Gastroesophageal sphincter (tissue), 4 donors: ENCODE data around the gene RBM19. TPM values are rescaled to one million over a fixed set of nuclear protein-coding genes. Genes with fewer than 3 reads are reported as not detected.

Source experiments
- ATAC-seq: fragments of 150-250 bp; one replicate; pipeline ENCODE4 v1.9.1; 2016; ENCODE audit warnings: mild to moderate bottlenecking, moderate library complexity
- H3K27ac ChIP-seq, 4 donors: fragments of 200-600 bp; sonication (generic) in 3 of 4; 1 replicate in 3 of 4; 2 replicates in 1 of 4; pipeline ENCODE4 v1.5.1; 2016 to 2019
- H3K27me3 ChIP-seq: fragments of 200-600 bp; sonication (generic); one replicate; pipeline ENCODE4 v1.5.1; 2019
- H3K36me3 ChIP-seq, 2 donors: fragments of 200-600 bp; sonication (generic); one replicate each; pipeline ENCODE4 v1.5.1; 2019; ENCODE audit warnings: control low read depth in 1 of 2
- H3K4me1 ChIP-seq, 3 donors: fragments of 200-600 bp; sonication (generic); 1 replicate in 2 of 3; 2 replicates in 1 of 3; pipeline ENCODE4 v1.5.1; 2016 to 2019; ENCODE audit warnings: control low read depth in 2 of 3
- H3K4me3 ChIP-seq, 2 donors: fragments of 200-600 bp; sonication (generic); one replicate each; pipeline ENCODE4 v1.5.1; 2019; ENCODE audit warnings: mild to moderate bottlenecking in 1 of 2, moderate library complexity in 1 of 2
- H3K9me3 ChIP-seq, 3 donors: fragments of 200-600 bp; sonication (generic); one replicate each; pipeline ENCODE4 v1.5.1; 2017 to 2019; ENCODE audit warnings: control low read depth in 2 of 3
- CTCF ChIP-seq, 4 experiments: fragments of 200-600 bp in 2 of 4; fragments of 450-650 bp in 2 of 4; sonication (generic) in 1 of 4; IDR thresholded peaks; one replicate each; pipeline ENCODE4 v1.5.1; 2017 to 2019; ENCODE audit warnings: antibody characterized with exemption in 4 of 4, mild to moderate bottlenecking in 2 of 4, moderate library complexity in 2 of 4
- EP300 ChIP-seq: sonication (generic); formaldehyde crosslinking; IDR thresholded peaks from one replicate; pipeline ENCODE4 v1.6.1; 2017; ENCODE audit warnings: antibody characterized with exemption, mild to moderate bottlenecking
- POLR2A ChIP-seq, 2 donors: fragments of 450-650 bp; IDR thresholded peaks; one replicate each; pipeline ENCODE4 v1.6.1; 2017; ENCODE audit warnings: antibody characterized with exemption in 2 of 2, mild to moderate bottlenecking in 2 of 2, moderate library complexity in 1 of 2
- POLR2AphosphoS5 ChIP-seq: sonication (generic); formaldehyde crosslinking; IDR thresholded peaks from one replicate; pipeline ENCODE4 v1.6.1; 2017; ENCODE audit warnings: antibody characterized with exemption
- WGBS, 2 donors: methylation state at CpG; one replicate each; pipeline ENCODE4 v1.1.5; 2018; ENCODE audit warnings: low coverage in 1 of 2; 5-methylcytosine and 5-hydroxymethylcytosine counted together
- total RNA-seq, 4 donors: library from RNA; depleted of rRNA; stranded (reverse); fragments of >200 nt; gene quantifications; one replicate each; pipeline ENCODE4 v1.1.0, GENCODE V29; 2016

The RBM19 gene
- total RNA-seq, 4 donors from 2014 or later: 24.5 to 45.3 (median 33.9) TPM

- H3K27me3 ChIP-seq: no peaks in the 10 kb centered on the region
- 77 to 95% methylated on average over 8 of the region's 13 CpGs for WGBS, 2 donors
- H3K36me3 ChIP-seq: peaks cover 0 to 100% of the 10 kb centered on the region in 2 donors
- ATAC-seq: no peak
- no peak overlapping the region for H3K4me3 ChIP-seq
- TF ChIP-seq POLR2A (IDR thresholded peaks at IDR 0.05): no peak
- TF ChIP-seq POLR2AphosphoS5: no peak
- no peak for TF ChIP-seq CTCF (IDR thresholded peaks at IDR 0.05)
- TF ChIP-seq EP300: no peak
- no peaks in the 10 kb centered on the region for H3K9me3 ChIP-seq
- H3K27ac ChIP-seq: no peak overlapping the region
- no peaks in the 10 kb centered on the region for H3K4me1 ChIP-seq
Measured at GRCh38 chr12:113918306-113918705, 47.8 kb downstream of the RBM19 start.

GRCh38 chr12:113917393-113917792 lies 48.7 kb downstream of the RBM19 start:
- TF ChIP-seq POLR2A (IDR thresholded peaks at IDR 0.05): no peak
- TF ChIP-seq POLR2AphosphoS5: no peak
- TF ChIP-seq CTCF (IDR thresholded peaks at IDR 0.05): no peak
- TF ChIP-seq EP300: no peak
- 92 to 100% methylated on average over 3 to 5 of the region's 5 CpGs for WGBS, 2 donors
- Histone ChIP-seq H3K4me3 (no peak overlapping the region), H3K36me3 (peaks cover 0 to 96% of the 10 kb centered on the region in 2 donors), H3K27me3 (no peaks in the 10 kb centered on the region), H3K9me3 (no peaks in the 10 kb centered on the region), H3K4me1 (no peaks in the 10 kb centered on the region), H3K27ac (no peak overlapping the region)
- no peak for ATAC-seq

- ATAC-seq: no peak
- no peaks in the 10 kb centered on the region for H3K9me3 ChIP-seq
- H3K27me3 ChIP-seq: no peaks in the 10 kb centered on the region
- no peak overlapping the region for H3K4me3 ChIP-seq
- H3K4me1 ChIP-seq: no peaks in the 10 kb centered on the region
- TF ChIP-seq EP300 (no peak), CTCF (IDR thresholded peaks at IDR 0.05) (no peak), POLR2A (IDR thresholded peaks at IDR 0.05) (no peak), POLR2AphosphoS5 (no peak)
- 94 to 100% methylated on average over 2 to 5 of the region's 13 CpGs for WGBS, 2 donors
- H3K27ac ChIP-seq: no peak overlapping the region
- peaks cover 0 to 96% of the 10 kb centered on the region in 2 donors for H3K36me3 ChIP-seq
Measured at GRCh38 chr12:113914806-113915205, 51.3 kb downstream of the RBM19 start.

GRCh38 chr12:113914176-113914575 lies 51.9 kb downstream of the RBM19 start:
- Histone ChIP-seq H3K9me3 (no peaks in the 10 kb centered on the region), H3K27ac (no peak overlapping the region), H3K27me3 (no peaks in the 10 kb centered on the region), H3K4me3 (no peak overlapping the region), H3K36me3 (peaks cover 0 to 96% of the 10 kb centered on the region in 2 donors), H3K4me1 (no peaks in the 10 kb centered on the region)
- TF ChIP-seq POLR2A (IDR thresholded peaks at IDR 0.05) (no peak), CTCF (IDR thresholded peaks at IDR 0.05) (no peak), POLR2AphosphoS5 (no peak), EP300 (no peak)
- ATAC-seq: no peak
- WGBS, 2 donors: 71 to 100% methylated on average over 1 to 3 of the region's 10 CpGs

- peaks cover 0 to 94% of the 10 kb centered on the region in 2 donors for H3K36me3 ChIP-seq
Measured at GRCh38 chr12:113912760-113913329, 53.3 kb downstream of the RBM19 start.

More at GRCh38 chr12:113912760-113913329, 53.3 kb downstream of the RBM19 start:
- Histone ChIP-seq H3K27ac (no peak overlapping the region), H3K4me1 (no peaks in the 10 kb centered on the region), H3K9me3 (no peaks in the 10 kb centered on the region), H3K4me3 (no peak overlapping the region), H3K27me3 (no peaks in the 10 kb centered on the region)
- ATAC-seq: peak; percentile 46
- WGBS, 2 donors: 41 to 72% methylated on average over 6 to 11 of the region's 13 CpGs
- TF ChIP-seq EP300 (no peak), CTCF (IDR thresholded peaks at IDR 0.05) (peak in 3 of 4 experiments; percentile 52 to 87 (median 74))
